ENCODE data around the gene ZNF362.
A peak's percentile ranks its signal among the peaks of the same experiment; 100 is the strongest.
"Not testable (repeated sequence)": the region's sequence is repeated elsewhere in the genome, so short reads cannot be mapped to it uniquely, and the experiment has no call there.

ZNF362 gene

GRCh38 chr1:33289858-33290154 lies 33.5 kb downstream of the ZNF362 start:
- no peak for DNase-seq

- DNase-seq, result not testable (repeated sequence)
These were observed 34.3 kb downstream of the ZNF362 start for GRCh38 chr1:33290615-33291014.

GRCh38 chr1:33292726-33293340 lies 36.5 kb downstream of the ZNF362 start:
- no peak for DNase-seq

- no peak for DNase-seq
These were observed 38.0 kb downstream of the ZNF362 start for GRCh38 chr1:33294071-33295010.

- DNase-seq, result no peak
These were observed 38.7 kb downstream of the ZNF362 start for GRCh38 chr1:33295023-33295422.

GRCh38 chr1:33295450-33296081 lies 39.3 kb downstream of the ZNF362 start:
- peak; percentile 87 for DNase-seq

DNA sequence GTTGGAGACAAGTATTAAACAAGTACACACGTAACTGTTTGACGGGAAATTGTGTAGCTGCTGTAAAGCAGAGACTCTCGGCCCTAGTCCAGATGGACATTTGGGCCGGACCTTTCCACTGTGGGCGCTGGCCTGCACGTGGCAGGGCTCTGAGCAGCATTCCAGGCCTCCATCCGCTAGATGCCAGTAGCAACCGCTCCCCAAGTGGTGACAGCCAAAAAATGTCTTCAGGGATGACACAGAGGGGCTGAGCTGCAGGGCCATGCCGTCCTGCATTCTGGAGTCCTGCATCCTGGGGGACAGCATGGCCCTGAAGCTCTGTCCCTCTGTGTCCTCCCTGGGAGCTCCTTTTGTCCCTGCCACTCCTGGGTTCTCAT lies 39.8 kb downstream of the ZNF362 start:
- DNase-seq, result no peak

DNA sequence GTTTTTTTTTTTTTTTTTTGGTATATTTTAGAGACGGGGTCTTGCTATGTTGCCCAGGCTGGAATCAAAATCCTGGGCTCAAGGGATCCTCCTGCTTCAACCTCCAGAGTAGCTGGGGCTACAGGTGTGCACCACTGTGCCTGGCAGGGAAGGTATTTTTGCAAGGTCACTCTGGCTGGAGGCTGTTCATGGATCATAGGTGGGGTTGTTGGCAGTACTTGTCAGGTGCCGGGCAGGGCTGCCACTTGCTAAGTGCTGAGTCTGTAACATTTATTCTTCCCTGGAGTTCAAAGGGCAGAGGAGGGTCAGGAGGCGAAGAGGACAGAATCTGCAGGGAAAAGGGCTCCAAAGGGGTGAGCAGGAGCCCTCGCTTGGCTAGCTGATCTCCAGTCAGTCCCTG lies 40.5 kb downstream of the ZNF362 start:
- DNase-seq, result no peak

DNA sequence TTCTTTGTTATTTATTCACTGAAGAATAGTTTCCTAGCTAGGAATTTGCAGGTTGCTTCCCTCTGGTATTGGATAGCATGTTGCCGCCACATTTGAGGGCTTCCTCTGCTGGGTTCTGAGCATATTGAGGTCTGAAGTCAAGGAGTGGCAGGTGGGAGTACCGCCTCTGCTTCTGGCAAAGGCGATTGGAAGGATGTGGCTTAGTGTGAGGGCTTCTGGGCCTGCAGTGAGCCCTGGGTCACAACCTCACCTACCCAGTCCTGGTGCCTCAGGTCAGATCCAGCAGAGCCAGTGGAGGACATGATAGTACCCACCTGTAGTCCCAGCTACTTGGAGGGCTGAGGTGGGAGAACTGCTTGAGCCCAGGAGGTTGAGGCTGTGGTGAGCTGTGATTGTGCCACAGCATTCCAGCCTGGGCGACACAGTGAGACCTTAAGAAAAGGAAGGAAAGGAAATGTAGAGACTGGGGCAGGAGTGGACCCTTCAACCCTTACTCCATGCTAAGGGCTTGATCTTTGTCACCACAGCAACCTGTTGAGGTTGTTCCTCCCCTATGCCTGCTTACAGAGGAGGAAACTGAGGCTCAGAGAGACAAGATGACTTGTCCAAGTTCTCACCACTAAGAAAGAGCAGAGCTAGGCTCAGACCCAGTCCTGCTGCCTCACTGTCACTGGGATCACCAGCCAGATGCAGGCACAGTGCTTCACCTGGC lies 41.8 kb downstream of the ZNF362 start:
- no peak for DNase-seq

- peak; percentile 64 for DNase-seq
These were observed 42.5 kb downstream of the ZNF362 start for GRCh38 chr1:33298623-33299277.

DNA sequence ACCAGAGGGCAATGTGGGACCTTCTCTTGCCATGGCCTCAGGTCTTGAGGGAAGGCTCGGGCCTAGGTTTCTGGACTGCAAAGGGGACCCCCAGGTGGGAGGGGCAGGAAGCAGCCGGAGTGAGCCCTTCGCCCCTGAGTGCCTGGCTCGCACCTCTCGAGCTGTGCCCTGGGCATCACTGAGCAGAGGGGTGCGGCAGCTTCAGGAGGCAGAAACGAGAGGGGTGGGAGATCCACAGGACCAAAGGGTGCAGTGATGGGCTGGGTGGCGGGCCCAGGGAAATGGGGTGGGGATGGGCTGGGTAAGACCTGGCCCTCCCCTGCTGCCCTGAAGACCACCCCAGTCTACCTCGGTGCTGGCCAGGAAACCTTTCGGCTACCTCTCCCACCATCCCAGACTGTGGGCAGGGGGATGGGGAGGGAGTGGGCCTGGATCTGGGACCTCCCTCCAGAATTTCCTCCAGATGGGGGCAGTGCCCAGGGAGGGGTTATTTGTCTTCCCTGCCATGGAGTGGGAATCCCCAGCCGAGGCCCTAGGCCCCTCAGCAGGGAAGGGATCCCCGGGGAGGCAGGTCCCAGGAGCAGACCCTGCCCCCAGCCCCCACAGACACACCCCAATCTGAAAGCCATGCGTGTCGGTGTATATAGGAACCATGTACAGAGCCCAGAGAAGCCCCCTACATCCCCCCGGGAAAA lies 43.3 kb downstream of the ZNF362 start:
- no peak for DNase-seq

DNA sequence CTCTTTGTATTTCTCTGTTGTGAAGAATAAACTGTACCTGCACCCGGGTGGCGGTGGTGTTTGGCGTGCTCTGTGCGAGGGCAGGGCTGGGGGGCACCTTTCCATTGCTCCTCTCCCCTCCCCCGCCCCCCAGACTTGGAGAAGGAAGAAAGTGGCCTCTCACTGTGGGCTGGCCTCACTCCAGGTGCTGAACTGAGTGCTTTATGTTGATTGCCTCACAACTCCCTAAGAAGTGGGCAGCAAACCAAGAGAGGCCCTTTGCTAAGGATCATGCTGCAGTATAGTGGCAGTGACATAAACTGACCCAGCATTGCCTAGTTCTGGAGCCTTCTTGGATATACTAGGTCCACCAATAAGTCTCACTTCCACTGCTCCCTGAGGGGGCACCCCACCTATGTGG lies 44.4 kb downstream of the ZNF362 start:
- no peak for DNase-seq

DNA sequence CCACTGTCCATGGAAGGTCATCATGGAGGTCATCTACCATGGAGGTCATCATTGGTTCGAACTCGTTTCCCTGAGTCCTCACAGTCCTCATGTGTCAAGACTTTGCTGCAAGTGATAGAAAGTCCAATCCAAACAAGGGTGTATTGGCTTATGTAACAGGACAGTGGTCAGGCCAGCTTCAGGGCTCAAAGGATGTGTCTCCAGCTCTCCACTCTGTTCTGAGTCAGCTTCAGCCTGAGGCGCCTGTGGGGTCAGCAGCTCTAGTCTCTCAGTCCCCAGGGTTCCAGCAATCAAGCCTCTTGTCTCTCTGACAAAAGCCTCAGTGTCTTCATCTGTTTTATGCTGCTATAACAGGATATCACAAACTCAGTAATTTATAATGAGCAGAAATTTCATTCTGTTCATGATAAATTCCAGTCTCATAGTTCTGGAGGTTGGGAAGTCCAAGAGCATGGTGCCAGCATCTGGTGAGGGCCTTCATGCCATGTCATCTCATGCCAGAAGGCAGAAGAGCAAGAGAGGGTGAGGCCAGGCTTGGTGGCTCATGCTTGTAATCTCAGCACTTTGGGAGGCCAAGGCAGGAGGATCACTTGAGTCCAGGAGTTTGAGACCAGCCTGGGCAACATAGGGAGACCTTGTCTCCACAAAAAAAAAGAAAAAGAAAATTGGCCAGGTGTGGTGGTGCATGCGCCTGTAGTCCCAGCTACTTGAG lies 45.1 kb downstream of the ZNF362 start:
- no peak for DNase-seq

- peak; percentile 19 for DNase-seq
These were observed 46.0 kb downstream of the ZNF362 start for GRCh38 chr1:33302325-33302724.

GRCh38 chr1:33305016-33305415 lies 48.7 kb downstream of the ZNF362 start:
- no peak for DNase-seq

DNA sequence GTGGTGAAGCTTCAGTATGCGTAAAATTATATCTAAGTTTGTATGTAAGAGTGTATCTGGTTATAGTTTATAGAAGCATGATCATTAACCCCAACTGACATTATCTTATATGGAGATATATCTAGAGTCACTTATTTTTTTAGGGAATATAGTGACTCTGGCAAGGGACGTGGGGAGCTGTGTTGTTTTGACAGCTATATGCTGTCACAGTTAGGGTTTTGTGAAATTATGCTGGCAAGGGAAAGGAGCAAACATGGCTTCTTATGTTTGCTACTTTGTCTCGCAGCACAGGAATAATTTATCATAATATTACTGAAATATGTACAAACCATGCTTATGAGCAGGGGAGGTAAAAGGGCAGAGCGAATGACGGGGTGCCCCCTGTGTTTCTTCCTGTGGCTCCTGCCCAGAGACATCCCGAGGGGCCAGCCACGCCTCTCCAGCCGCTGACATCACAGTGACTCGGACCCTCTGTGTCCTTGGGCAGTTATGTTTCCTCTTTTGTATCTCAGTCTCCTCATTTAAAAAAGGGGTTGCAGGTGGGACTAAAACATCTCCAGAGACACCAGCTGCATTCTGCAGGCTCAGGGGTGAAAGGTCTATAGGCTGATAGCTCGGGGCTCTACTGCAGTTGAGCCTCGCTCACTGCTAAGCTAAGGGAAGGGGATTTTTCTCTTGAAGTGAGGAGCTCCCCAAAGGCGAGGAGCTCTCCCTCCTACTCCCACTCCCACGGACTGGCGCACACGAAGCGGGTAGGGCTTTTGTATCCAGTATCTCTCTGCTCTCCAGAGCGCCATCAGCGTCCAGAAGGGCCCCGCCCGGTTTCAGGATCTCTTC lies 49.7 kb downstream of the ZNF362 start:
- DNase-seq, result no peak

GRCh38 chr1:33306653-33307493 lies 50.6 kb downstream of the ZNF362 start:
- no peak for DNase-seq

- no peak for DNase-seq
These were observed 51.2 kb downstream of the ZNF362 start for GRCh38 chr1:33307494-33307864.

DNA sequence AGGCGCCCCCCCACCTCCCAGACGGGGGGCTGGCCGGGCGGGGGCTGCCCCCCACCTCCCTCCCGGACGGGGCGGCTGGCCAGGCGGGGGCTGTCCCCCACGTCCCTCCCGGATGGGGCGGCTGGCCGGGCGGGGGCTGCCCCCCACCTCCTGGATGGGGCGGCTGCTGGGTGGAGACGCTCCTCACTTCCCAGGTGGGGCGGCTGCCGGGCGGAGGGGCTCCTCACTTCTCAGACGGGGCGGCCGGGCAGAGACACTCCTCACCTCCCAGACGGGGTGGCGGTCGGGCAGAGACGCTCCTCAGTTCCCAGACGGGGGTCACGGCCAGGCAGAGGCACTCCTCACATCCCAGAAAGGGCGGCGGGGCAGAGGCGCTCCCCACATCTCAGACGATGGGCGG lies 53.1 kb downstream of the ZNF362 start:
- DNase-seq, result not testable (repeated sequence)

GRCh38 chr1:33310702-33311101 lies 54.4 kb downstream of the ZNF362 start:
- DNase-seq, result no peak
